HG03108 (cell line): ENCODE data around the gene ICOS.
A peak's percentile ranks its signal among the peaks of the same experiment; 100 is the strongest.
"Not testable (repeated sequence)": the region's sequence is repeated elsewhere in the genome, so short reads cannot be mapped to it uniquely, and the experiment has no call there.

Experiments
- ATAC-seq: cut with Tn5 transposase; IDR thresholded peaks from one replicate; pipeline ENCODE4 v1.9.1; 2021; ENCODE audit warnings: moderate library complexity; ENCODE audit not compliant: unreplicated experiment

ICOS gene

DNA sequence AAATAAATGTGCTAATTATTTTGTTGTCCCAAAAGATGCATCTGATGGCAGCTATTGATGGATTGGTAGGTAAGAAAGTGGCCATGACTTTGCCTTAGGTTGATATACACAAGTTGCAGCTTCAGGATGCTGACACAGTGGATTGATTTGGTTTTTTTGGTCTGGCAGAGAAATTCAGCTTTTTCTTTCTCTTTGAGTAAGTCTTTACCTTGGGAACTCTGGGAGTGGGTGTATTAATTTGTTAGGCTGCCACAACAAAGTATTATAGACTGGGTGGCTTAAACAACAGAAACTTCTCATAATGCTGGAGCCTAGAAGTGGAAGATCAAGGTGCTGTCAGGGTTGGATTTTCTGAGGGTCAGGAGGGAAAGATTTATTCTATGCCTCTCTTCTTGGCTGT lies 19.8 kb upstream of the ICOS start:
- no peak for ATAC-seq

DNA sequence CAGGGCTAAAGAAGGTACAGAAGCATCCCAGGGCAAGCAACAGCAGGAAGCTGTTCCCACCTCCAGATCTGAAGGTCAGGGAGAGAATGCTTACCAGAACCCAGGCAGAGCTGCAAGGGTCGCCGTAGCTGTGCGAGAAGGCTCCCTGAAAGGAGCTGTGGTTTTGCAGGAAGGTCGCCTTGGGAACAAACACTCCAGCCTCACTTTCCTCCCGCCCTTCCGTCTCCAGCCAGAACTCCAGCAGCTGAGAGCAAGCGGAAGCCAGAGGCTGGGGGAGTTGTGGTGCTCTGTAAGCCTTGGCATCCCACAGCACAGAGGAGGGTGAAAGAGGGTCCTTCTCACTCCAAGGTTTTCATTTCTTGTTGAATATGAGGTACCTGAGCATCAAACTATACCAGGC lies 18.3 kb upstream of the ICOS start:
- ATAC-seq, result no peak

DNA sequence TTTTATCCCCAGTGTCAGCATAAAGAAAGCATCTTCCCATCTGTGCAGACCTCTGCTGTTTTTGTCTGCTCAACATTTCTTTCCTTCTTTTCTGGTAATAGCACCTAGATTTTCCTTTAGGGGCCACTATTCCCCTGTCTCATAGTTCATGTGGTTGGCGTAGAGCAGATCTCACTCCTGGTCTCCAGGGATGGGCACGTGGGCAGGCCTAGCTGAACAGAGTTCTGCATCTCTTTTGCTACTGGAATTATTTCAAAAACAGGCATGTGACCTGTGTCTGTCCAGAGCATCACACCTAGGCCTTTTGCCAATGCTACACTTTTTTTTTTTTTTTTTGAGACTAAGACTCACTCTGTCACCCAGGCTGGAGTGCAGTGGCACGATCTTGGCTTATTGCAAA lies 17.7 kb upstream of the ICOS start:
- ATAC-seq, result no peak

DNA sequence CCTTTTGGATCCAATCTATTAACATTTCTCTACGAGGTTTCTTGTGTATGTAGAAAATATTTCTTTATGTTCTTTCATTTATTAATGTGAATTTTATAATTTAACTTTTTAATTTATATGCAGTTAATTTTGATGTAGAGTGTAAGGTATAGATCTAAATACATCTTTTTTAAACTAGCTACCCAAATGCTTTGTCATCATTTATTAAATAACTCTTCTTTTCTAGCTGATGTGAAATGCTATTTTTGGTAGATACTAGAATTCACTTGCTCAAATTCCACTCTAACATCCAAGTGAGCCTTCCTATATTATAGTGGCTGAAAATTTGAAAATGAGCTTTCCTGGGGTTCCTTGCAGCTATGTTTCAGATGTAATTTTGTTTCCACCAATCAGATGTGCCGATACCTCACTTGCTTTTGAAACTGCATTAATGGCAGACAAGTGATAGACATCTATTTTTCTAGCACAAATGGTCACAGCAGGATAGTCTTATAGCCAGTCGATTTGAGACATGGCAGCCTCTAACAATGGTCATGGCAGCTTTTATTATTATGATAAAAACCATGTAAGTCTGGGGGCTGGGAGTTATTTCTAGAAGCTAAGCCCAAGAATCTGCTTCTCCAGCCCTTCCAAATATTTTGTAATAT lies 10.9 kb upstream of the ICOS start:
- no peak for ATAC-seq

DNA sequence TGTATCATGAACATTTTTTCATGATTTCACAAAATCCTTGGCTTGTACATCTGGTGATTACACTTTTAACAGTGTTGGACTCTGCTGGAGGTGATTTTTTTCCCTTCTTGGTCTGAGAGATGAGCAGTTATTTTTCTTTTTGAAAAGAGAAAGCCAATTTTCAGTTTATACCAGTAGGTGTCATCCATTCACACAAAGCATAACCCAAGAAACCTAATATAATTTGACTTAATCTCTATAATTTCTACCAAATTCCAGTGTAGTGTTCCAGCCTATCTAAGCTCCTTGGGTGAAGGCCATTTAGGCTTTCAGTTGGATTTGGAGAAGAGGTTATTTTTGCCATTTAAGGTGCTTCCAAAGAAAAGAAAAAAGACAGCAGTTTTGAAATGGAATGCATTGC lies 7.7 kb upstream of the ICOS start:
- ATAC-seq, result no peak

DNA sequence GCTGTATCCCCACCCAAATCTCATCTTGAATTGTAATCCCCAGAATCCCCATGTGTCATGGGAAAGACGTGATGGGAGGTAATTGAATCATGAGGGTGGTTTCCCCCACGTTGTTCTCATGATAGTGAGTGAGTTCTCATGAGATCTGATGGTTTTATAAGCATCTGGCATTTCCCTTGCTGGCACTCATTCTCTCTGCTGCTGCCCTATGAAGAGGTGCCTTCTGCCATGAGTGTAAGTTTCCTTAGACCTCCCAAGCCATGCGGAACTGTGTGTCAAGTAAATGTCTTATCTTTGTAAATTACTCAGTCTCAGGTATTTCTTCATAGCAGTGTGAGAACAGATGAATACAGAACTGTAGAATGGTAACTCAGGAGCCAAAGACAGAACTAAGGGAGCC lies 5.3 kb upstream of the ICOS start:
- not testable (repeated sequence) for ATAC-seq

DNA sequence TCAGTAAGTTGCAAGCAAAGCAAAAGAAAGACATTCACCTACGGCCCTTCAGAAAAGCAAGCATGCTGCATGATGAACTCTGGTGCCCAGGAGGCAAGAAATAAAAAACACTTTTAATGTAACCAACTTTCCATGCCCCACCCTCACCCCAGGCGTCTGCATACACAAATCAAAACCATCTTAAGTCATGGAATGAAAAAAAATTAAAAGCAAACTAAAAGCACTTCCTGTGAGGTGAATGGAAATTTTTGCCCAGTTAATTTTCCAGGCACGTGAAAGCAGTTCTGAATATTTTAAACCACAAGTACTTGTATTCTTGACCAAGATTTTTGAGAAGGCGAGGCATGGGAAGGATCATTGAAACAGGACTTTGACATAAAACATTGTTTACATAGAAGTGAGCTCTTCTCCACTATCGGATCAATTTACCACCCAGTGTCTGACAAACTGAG lies 2.5 kb upstream of the ICOS start:
- ATAC-seq, result no peak

DNA sequence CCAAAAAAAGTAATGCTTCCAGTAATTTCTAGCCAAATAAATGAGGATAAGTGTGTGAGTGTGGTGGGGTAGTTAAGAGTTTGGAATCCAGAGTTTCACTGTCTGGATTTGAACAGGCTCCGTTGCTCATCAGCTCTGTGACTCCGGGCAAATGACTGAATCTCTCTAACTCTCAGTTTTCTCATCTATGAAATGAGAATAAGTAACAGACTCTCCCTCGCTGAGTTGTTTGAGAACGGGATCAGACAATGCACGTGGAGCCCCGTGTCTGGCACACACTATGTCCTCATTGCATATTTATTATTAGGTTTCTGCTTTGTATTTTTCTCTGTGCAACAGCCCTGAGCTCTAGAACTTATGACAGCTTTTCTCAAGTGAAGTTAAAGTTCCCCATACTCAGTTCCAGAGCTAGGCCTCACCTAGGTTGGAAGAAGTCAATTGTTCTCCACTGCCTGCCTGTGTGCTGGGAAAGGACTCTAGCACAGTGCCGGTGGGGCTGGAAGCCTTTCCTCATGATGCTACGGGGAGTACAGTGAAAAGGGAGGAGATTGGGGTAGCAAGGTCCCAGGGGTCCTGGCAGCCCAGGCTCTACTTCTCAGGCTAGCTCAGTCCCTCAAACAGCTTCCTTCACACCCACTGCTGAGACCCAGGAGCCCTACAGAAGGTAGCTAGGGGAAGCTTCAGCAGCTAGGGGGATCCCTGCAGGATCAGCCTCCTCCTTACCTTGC lies 1.7 kb upstream of the ICOS start:
- ATAC-seq, result no peak

DNA sequence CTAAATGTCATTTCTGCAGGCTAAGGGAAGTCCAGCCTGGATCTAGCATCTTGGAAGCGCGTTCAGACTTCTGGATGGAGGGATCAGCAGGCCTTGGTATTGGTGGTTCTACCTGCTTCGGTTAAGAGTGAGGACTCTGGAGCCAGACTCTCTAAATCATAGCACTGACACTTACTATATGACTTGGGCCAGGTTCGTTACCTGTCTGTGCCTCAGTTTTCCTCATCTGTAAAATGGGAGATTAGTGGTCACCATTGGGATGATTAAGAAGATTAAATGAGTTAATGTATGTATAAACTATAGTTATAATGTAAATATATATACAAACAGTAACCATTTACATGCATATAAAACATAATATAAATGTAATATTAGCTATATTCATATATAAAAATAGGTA lies 995 bp upstream of the ICOS start:
- no peak for ATAC-seq

DNA sequence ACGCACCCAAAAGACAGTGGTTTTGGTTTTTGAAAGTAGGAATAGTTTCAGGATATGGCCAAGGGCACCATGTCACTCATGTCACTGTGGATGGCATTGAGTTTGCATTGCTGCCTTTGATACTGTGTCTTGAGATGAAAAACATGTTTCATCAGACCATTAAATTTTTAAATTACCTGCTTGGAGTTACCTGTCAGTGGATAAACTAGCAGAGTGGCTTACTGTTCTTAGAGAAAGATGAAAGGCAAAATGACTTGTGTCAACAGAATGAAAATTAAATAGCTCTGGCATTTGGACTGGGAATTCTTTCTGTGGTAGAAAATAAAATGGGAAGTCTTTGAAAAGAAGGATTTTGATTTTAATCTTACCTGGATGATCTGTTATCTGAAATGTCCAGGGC lies 386 bp downstream of the ICOS start:
- ATAC-seq, result no peak

DNA sequence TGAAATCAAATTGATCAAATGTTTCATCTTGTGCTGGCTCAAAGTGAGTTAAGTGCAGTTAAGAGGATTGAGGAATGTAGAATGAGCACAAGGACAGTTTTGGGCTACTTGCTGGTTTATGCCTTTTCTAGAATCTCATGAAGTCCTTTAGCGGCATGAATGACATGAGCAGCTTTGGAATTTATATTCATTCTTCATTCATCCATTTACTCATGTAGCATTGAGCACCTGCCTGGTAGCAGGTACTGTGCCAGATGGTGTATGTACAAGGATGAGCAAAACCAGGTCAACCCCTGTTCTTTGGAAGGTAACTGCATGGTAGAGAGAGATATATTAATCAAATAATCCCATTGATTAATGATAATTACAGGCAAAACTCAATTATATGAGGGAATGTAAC lies 1.2 kb downstream of the ICOS start:
- no peak for ATAC-seq

DNA sequence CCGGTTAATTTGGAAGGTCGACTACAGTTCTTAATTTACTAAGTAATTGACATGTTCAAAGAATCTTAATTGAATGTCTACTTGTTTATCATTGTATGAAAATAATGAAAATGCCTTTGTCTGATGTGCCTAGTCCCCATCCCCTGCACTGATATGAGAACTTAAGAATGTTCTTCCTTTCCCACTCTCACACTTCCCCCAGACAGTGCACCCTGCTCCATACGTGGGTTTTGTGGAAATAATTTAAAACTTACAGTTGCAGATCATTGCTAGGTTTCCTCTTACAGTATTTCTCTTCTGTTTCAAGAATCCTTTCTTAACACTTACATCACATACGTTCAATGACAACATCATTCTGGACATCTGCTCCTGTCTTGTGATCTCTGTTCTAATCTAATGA lies 3.5 kb downstream of the ICOS start:
- no peak for ATAC-seq

DNA sequence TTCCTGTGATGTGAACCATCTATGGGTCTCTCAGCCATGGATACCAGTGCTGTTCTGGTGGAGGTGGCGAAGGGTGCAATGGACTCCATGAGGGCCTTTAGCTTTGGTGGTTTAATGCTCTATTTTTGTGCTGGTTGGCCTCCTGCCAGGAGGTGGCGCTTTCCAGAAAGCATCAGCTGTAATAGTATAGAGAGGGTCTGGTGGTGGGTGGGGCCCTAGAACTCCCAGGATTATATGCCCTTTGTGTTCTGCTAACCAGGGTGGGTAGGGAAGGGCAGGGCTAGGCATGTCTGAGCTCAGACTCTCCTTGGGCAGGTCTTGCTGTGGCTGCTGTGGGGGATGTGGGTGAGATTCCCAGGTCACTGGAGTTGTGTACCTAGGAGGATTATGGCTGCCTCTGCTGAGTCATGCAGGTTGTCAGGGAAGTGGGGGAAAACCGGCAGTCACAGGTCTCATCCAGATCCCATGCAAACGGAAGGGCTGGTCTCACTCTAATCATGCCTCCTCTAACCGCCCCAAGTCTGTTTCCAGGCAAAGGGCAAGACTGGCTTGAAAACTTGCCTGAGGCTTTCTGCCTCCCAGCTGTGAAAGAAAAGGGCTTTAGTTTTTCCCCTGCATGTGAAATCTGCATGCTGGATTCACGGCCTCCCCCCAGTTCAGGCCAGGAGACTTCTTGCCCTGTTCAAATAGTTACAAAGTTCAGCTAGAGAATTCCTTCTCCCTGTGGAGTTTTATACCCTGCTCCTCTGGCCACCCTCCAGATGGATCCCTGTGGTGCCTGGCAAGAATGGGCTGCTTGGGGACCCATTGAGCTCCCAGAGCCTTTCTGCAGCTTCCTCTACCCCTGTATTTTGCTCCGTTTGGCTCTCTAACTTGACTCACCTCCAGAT lies 7.2 kb downstream of the ICOS start:
- not testable (repeated sequence) for ATAC-seq

DNA sequence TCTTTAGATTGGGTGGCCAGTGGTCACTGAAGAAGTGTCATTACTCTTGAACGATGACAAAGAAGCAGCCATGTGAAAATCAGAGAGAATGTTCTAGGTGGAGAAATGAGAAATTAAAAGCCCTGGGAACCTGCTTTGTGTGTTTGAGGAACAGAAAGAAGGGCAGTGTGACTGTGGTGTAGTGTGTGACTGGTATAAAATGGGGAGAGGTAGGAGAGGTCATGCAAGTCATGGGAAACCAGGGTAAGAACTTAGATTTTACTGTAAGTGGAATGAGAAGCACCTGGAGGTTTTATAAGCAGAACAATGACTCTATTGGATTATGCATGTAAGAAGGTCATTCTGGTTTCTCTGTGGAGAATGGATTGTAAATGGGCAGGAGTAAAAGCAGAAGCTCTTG lies 12.2 kb downstream of the ICOS start:
- ATAC-seq, result peak; percentile 51

DNA sequence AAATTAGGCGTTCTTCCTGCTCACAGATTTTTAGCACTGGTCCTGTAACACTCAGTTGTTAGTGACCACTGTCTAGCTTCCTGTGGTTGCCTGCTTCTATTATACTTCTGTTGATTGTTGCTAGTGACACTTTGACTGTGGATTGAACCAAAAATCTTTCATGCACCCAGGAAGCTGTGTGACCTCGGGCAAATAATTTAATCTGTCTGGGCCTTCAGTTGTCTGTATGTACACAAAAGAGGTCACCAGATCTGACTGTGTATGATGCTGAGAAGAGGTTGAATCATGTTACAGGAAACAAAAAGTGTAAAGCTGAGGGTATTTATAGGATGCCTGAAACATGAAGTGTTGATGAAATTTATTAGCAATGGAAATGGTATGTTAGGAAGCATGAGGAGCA lies 12.7 kb downstream of the ICOS start:
- peak; percentile 20 for ATAC-seq

DNA sequence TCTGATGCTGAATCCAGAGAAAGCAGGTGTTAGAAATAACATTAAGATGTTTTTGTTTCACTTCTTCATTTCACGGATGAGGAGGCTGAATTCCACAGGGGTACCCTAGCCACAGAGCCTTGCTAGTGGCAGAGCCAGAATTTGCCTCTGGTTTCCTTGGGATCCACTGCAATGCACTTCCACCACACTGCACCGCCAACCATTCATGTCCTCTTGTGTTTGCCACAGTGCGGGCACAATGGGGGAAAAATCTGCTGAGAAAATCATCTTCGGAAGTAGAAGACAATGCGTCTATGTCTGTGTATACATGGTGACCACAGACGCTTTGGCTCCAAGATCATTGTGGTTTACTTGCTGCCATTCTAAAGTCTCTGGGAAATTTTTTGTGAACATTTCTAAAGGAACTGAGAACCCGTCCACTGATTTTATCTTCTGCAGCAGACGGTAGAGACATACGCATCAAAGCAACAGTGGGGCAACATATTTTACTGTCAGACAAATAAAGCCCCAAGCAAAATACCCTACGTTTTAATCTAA lies 14.9 kb downstream of the ICOS start:
- no peak for ATAC-seq

DNA sequence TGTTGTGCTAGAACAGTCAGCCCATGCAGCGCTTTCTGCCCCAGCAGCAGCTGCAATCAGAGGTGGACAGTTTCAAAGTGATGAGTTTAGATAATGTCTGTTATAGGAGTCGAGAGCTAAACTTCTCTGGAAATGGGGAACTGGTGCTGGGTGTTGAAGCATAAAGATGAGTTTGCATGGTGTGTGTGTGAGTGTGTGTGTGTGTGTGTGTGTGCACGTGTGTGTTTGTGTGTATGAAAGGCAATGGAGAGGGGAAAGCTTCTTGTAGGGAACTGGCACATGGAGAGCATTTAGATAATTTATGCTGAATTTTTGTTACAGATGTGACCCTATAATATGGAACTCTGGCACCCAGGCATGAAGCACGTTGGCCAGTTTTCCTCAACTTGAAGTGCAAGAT lies 22.7 kb downstream of the ICOS start:
- no peak for ATAC-seq

DNA sequence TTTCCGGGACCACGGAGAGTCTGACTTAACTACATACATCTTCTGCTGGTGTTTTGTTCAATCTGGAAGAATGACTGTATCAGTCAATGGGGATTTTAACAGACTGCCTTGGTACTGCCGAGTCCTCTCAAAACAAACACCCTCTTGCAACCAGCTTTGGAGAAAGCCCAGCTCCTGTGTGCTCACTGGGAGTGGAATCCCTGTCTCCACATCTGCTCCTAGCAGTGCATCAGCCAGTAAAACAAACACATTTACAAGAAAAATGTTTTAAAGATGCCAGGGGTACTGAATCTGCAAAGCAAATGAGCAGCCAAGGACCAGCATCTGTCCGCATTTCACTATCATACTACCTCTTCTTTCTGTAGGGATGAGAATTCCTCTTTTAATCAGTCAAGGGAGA lies 23.1 kb downstream of the ICOS start:
- no peak for ATAC-seq

DNA sequence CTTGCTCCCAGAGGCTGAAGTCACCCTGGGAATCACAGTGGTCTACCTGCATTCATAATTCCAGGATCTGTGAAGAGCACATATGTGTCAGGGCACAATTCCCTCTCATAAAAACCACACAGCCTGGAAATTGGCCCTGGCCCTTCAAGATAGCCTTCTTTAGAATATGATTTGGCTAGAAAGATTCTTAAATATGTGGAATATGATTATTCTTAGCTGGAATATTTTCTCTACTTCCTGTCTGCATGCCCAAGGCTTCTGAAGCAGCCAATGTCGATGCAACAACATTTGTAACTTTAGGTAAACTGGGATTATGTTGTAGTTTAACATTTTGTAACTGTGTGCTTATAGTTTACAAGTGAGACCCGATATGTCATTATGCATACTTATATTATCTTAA lies 24.2 kb downstream of the ICOS start:
- ATAC-seq, result no peak

DNA sequence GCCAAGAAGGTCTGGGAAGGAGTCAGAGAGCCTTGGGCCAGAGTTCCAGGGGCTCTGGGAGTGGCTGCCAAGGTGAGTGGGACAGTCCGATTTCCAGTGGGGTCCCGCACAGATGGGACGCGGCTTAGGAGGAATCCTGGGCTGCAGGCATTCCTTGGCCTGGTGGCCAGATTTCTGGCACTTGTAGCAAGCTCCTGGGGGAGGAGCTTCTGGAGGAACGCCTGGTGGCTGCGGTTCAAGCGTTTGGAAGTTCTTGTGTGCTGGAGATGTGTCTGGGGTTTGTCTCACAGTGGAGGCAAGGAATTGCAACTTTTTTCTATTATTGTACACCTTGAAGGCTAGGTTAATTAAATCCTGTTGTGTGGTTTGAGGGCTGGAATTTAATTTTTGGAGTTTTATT lies 28.6 kb downstream of the ICOS start:
- not testable (repeated sequence) for ATAC-seq

DNA sequence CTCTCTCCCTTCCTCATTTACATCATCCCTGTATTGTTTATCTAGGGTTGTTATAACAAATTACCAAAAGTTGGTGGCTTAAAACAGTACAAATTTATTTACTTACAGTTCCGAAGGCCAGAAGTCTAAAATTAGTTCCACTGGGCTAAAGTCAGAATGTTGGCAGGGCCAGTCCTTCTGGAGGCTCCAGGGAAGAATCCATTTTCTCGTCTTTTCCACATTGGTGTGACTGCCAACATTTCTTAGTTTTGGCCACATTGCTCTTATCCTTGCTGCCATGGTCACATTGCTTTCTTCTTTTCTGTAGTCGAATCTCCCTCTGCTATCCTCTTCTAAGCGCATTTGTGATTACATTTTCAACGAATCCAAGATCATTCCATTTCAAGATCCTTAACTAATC lies 34.7 kb downstream of the ICOS start:
- ATAC-seq, result no peak

DNA sequence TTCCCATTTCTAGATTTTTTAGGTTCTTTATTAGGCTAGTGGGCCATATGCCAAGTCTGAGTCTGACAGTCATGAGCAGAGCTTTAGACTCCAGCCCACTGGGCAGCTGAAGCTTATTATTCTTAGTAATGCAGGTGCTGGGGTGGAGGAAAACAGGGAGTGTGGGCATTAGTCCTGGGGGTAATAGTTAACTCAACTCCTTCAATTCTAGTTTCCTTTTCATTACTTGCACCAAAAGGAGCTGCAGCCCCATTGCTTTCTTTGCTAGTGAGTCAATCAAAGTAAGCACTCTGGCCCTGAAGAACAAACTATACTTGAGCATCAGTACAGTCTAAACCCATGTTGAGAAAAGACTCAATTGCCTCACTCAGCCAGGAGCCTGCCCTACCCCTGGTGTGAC lies 35.5 kb downstream of the ICOS start:
- peak; percentile 61 for ATAC-seq
